K562 (cell line): ENCODE data around the gene SLC30A1. TPM values are rescaled to one million over a fixed set of nuclear protein-coding genes. Genes with fewer than 3 reads are reported as not detected.

Experiments
- ATAC-seq: fragments of 200-7000 bp; cut with Tn5 transposase; 3 replicates; pipeline ENCODE4 v1.9.1; 2020; ENCODE audit warnings: moderate library complexity
- BruUV-seq: library from RNA; stranded (reverse); fragments of 400-500 nt; replicated peaks from 2 replicates; lab custom pipeline; 2021; lab: Mats Ljungman, UMichigan
- CTCF ChIA-PET: fragments of 300-600 bp; formaldehyde crosslinking; extraction: SDS; loops from one replicate; lab custom pipeline; 2021; ENCODE audit warnings: low intra/inter-chr PET ratio; lab: Yijun Ruan, JAX
- POLR2A ChIA-PET: fragments of 300-600, 350-650 bp; sonication (Branson Sonifier 250); formaldehyde crosslinking; extraction: SDS; loops from one replicate; lab custom pipeline; 2021; ENCODE audit warnings: antibody characterized with exemption, inconsistent platforms; lab: Yijun Ruan, JAX
- DNase-seq, 4 experiments: peaks; one replicate each; pipeline versions ENCODE4 v3.0.0 to v3.0.0-alpha.2; 2011 to 2018; ENCODE audit warnings: low spot score in 3 of 4, mixed read lengths in 3 of 4; ENCODE audit errors: extremely low read depth in 1 of 4
- FAIRE-seq: peaks from 2 replicates; lab custom pipeline; 2011; peaks lifted over from hg19 to GRCh38; lab: Jason Lieb, UNC
- H2AFZ ChIP-seq: 2 replicates; pipeline ENCODE4 v1.6.0; 2011; ENCODE audit warnings: low read depth, low read length, control low read depth, inconsistent platforms
- H3K27ac ChIP-seq: fragments of 200-600 bp; 3 replicates; pipeline ENCODE4 v1.8.0; 2011; ENCODE audit warnings: low read depth, mild to moderate bottlenecking, control low read depth, inconsistent platforms, low read length, moderate library complexity, mixed read lengths; ENCODE audit errors: extremely low read depth
- H3K27me3 ChIP-seq, 2 experiments: fragments of 300-600 bp in 1 of 2; 2 replicates in 1 of 2; 3 replicates in 1 of 2; pipeline versions ENCODE4 v1.6.0 to v1.8.0; 2011; ENCODE audit warnings: inconsistent platforms in 2 of 2, low read length in 2 of 2, mild to moderate bottlenecking in 1 of 2, mixed read lengths in 1 of 2, moderate library complexity in 1 of 2; ENCODE audit not compliant: control insufficient read depth in 2 of 2, insufficient read depth in 2 of 2
- H3K36me3 ChIP-seq: fragments of 300-600 bp; 3 replicates; pipeline ENCODE4 v1.8.0; 2011; ENCODE audit warnings: mild to moderate bottlenecking, low read length, inconsistent platforms; ENCODE audit not compliant: control insufficient read depth, insufficient read depth
- H3K4me1 ChIP-seq, 2 experiments: fragments of 200-600 bp in 1 of 2; replicated peaks in 1 of 2; 2 replicates in 1 of 2; 3 replicates in 1 of 2; pipeline versions ENCODE4 v1.5.1 to v1.8.0; 2011; ENCODE audit warnings: inconsistent platforms in 2 of 2, low read length in 2 of 2, mild to moderate bottlenecking in 1 of 2, mixed read lengths in 1 of 2, moderate library complexity in 1 of 2; ENCODE audit not compliant: control insufficient read depth in 2 of 2, insufficient read depth in 2 of 2
- H3K4me2 ChIP-seq: 2 replicates; pipeline ENCODE4 v1.6.1; 2011; ENCODE audit warnings: low read length, control low read depth, inconsistent platforms, mixed read lengths; ENCODE audit not compliant: insufficient read depth
- H3K4me3 ChIP-seq: fragments of 200-600 bp; sonication (generic), shearing (Covaris generic); 2 replicates; pipeline ENCODE4 v1.5.1; 2016; ENCODE audit warnings: control low read depth, inconsistent platforms
- H3K79me2 ChIP-seq: fragments of 200-600 bp; 3 replicates; pipeline ENCODE4 v1.8.0; 2011; ENCODE audit warnings: low read length, inconsistent platforms; ENCODE audit not compliant: control insufficient read depth, insufficient read depth
- H3K9ac ChIP-seq, 2 experiments: 2 replicates each; pipeline versions ENCODE4 v1.6.0 to v1.6.1; 2011; ENCODE audit warnings: low read depth in 2 of 2, low read length in 2 of 2, control low read depth in 1 of 2, inconsistent platforms in 1 of 2, mild to moderate bottlenecking in 1 of 2, mixed read lengths in 1 of 2; ENCODE audit not compliant: insufficient read depth in 1 of 2
- H3K9me1 ChIP-seq: one replicate; pipeline ENCODE4 v1.6.0; 2011; ENCODE audit warnings: inconsistent platforms, mild to moderate bottlenecking, low read length, moderate library complexity; ENCODE audit not compliant: control insufficient read depth, insufficient read depth
- H3K9me3 ChIP-seq: replicated peaks from 2 replicates; pipeline ENCODE4 v1.5.1; 2011; ENCODE audit warnings: low read depth, low read length, inconsistent platforms; ENCODE audit not compliant: control insufficient read depth, insufficient read depth
- H4K20me1 ChIP-seq: replicated peaks from 2 replicates; pipeline ENCODE4 v1.6.1; 2011; ENCODE audit warnings: low read length, inconsistent platforms, mixed read lengths; ENCODE audit not compliant: control insufficient read depth, insufficient read depth
- ESRRB ChIP-seq: fragments of 250-450 bp; sonication (Bioruptor Pico); IDR thresholded peaks from 2 replicates; pipeline ENCODE4 v1.5.0; 2020; ENCODE audit warnings: mild to moderate bottlenecking, moderate library complexity, borderline replicate concordance
- IFI16 ChIP-seq: fragments of 250-450 bp; sonication (Bioruptor Pico); IDR thresholded peaks from 2 replicates; pipeline ENCODE4 v2.1.2; 2022; ENCODE audit warnings: mild to moderate bottlenecking, inconsistent platforms
- KLF1 ChIP-seq: fragments of 450-650 bp; IDR thresholded peaks from 2 replicates; pipeline ENCODE4 v1.6.1; 2016; ENCODE audit warnings: missing genetic modification characterization, missing compliant biosample characterization
- MTA2 ChIP-seq: fragments of 450-650 bp; IDR thresholded peaks from 2 replicates; pipeline ENCODE4 v1.6.1; 2016; ENCODE audit warnings: low read depth
- MTA3 ChIP-seq: fragments of 450-650 bp; formaldehyde crosslinking; IDR thresholded peaks from 2 replicates; pipeline ENCODE4 v1.6.1; 2017; ENCODE audit warnings: mild to moderate bottlenecking, borderline replicate concordance
- NR3C1 ChIP-seq: sonication (generic); formaldehyde crosslinking; IDR thresholded peaks from 2 replicates; pipeline ENCODE4 v1.8.1; 2022; ENCODE audit warnings: missing genetic modification reagents
- PYGO2 ChIP-seq: fragments of 450-650 bp; IDR thresholded peaks from 2 replicates; pipeline ENCODE4 v1.6.1; 2016; ENCODE audit warnings: mild to moderate bottlenecking, missing genetic modification characterization, moderate library complexity, missing compliant biosample characterization
- RAD51 ChIP-seq: fragments of 450-650 bp; IDR thresholded peaks from 2 replicates; pipeline ENCODE4 v1.7.1; 2016; ENCODE audit warnings: low read depth, mild to moderate bottlenecking, borderline replicate concordance
- SAFB ChIP-seq: fragments of 200-400 bp; formaldehyde crosslinking; IDR thresholded peaks from 2 replicates; pipeline ENCODE4 v1.6.1; 2017; ENCODE audit warnings: low read depth, low read length, borderline replicate concordance
- TBL1XR1 ChIP-seq, 2 experiments: IDR thresholded peaks; 2 replicates each; pipeline ENCODE4 v1.6.1; 2012; ENCODE audit warnings: improper control_type of control experiment in 2 of 2, low read length in 2 of 2, mild to moderate bottlenecking in 1 of 2
- U2AF2 ChIP-seq: fragments of 200-400 bp; formaldehyde crosslinking; optimal IDR thresholded peaks from 2 replicates; pipeline ENCODE3; 2017; ENCODE audit warnings: low read depth, mild to moderate bottlenecking, low read length
- ZBTB1 ChIP-seq: sonication (generic); formaldehyde crosslinking; IDR thresholded peaks from 2 replicates; pipeline ENCODE4 v1.8.1; 2023; ENCODE audit warnings: missing genetic modification reagents, low read depth, mild to moderate bottlenecking, borderline replicate concordance
- ZMIZ1 ChIP-seq, 2 experiments: fragments of 150-350 bp in 1 of 2; IDR thresholded peaks; 2 replicates each; pipeline ENCODE4 v1.6.1; 2012 to 2016; ENCODE audit warnings: low read depth in 2 of 2, low read length in 2 of 2, mild to moderate bottlenecking in 1 of 2, moderate library complexity in 1 of 2
- ZNF347 ChIP-seq: fragments of 450-650 bp; formaldehyde crosslinking; IDR thresholded peaks from 2 replicates; pipeline ENCODE4 v1.4.0; 2020; ENCODE audit warnings: low read depth, mild to moderate bottlenecking, moderate library complexity
- ZNF551 ChIP-seq: fragments of 250-450 bp; sonication (Bioruptor Pico); IDR thresholded peaks from 2 replicates; pipeline ENCODE4 v1.5.0; 2021; ENCODE audit warnings: mild to moderate bottlenecking, moderate library complexity
- WGBS: fragments of 100-300 bp; shearing (Covaris generic); methylation state at CpG from one replicate; pipeline ENCODE4 v1.1.6; 2016; ENCODE audit warnings: low coverage, mixed read lengths; ENCODE audit not compliant: insufficient coverage; ENCODE audit errors: missing lambda C conversion rate; 5-methylcytosine and 5-hydroxymethylcytosine counted together
- in situ Hi-C: fragments of 300-500 bp; cut with MboI; formaldehyde crosslinking; loops from 4 replicates; pipeline ENCODE4 v1.15.0; 2018; ENCODE audit warnings: inconsistent platforms, mixed read lengths
- intact Hi-C: fragments of 100-400 bp; cut with micrococcal nuclease; formaldehyde crosslinking; loops from 2 replicates; pipeline ENCODE4 v1.14.2; 2022
- polyA plus RNA-seq, 8 experiments: library from polyadenylated mRNA; depleted of rRNA in 4 of 8; stranded (reverse) in 5 of 8; unstranded in 3 of 8; fragments of >200 nt; fragmentation: Nextera tagmentation in 2 of 8; fragmentation: Illumina TruSeq in 1 of 8; extraction: Ambion mirVana in 2 of 8; extraction: Trizol in 1 of 8; gene quantifications; 2 replicates each; pipeline versions ENCODE4 v1.2.1 to v1.2.3, GENCODE V29; 2011 to 2014; ENCODE audit warnings: inconsistent platforms in 1 of 8, missing spikeins in 1 of 8
- total RNA-seq, 7 experiments: library from RNA; depleted of rRNA in 6 of 7; stranded (reverse); fragments of >200 nt in 6 of 7; fragmentation: Illumina TruSeq in 2 of 7; extraction: Trizol in 2 of 7; gene quantifications; 2 replicates each; pipeline versions ENCODE4 v1.2.1 to v1.2.3, GENCODE V29; 2011 to 2021; ENCODE audit warnings: low replicate concordance in 1 of 7

The SLC30A1 gene
- total and polyA plus RNA-seq, 9 of the 15 experiments (the other 6 are each of a cell fraction or from before 2014, with no cell fraction given): 4.1 to 14.4 (median 6.6) TPM

GRCh38 chr1:211613951-211614350 is 35.0 kb upstream of the SLC30A1 start:
- Histone ChIP-seq H3K4me2 (peak overlapping the region; percentile 43; the same call in 1 of the 2 replicates), H3K9me1 (peaks cover 3% of the 10 kb centered on the region), H4K20me1 (no peaks in the 10 kb centered on the region), H3K4me1 (peaks cover 61 to 63% of the 10 kb centered on the region in 2 experiments), H3K4me3 (no peak overlapping the region), H3K27ac (peak overlapping the region; percentile 96), H3K36me3 (no peaks in the 10 kb centered on the region), H3K79me2 (no peaks in the 10 kb centered on the region), H3K27me3 (no peaks in the 10 kb centered on the region; a peak in 1 of 5 replicates), H3K9ac (peak overlapping the region in 1 of 2 experiments; percentile 63; a peak in 1 of 4 replicates), H2AFZ (peak overlapping the region; percentile 29; the same call in 1 of the 2 replicates), H3K9me3 (no peaks in the 10 kb centered on the region)
- ATAC-seq (peak; percentile 9), DNase-seq (peak in 2 of 4 experiments; percentile 61 to 74), FAIRE-seq (no peak)
- no TSS peak for BruUV-seq
- POLR2A ChIA-PET: interaction anchor here (0.6 to 2.2 kb wide), 11 partner anchors 8 to 90 kb away, joined by 3 to 10 read pairs (median 4); partner anchors contain the start of gene SLC30A1
- in situ Hi-C loops (no loop called here), intact Hi-C loops (loop anchor here (2.0 kb wide), 1 partner anchor 17 kb away; no protein-coding TSS in a partner anchor)
- CTCF ChIA-PET: no interaction called here
- 4% methylated on average over 5 of the region's 5 CpGs for WGBS
- TF ChIP-seq MTA2 (peak; percentile 66), U2AF2 (no peak), KLF1 (tag) (no peak), ZNF347 (CRISPR knock-in tag) (no peak), ZBTB1 (CRISPR knock-in tag) (0 out of 2 replicates have a peak, but pooled peaks have one; percentile 27), ZMIZ1 (IDR thresholded peaks at IDR 0.05; ENCODE audit: low read depth in 2 of 2, low read length in 2 of 2) (no peak; a peak in 1 of 4 replicates), TBL1XR1 (IDR thresholded peaks at IDR 0.05; ENCODE audit: low read length in 2 of 2) (peak in 1 of 2 experiments; percentile 72; a peak in 2 of 4 replicates), MTA3 (no peak), PYGO2 (tag) (0 out of 2 replicates have a peak, but pooled peaks have one; percentile 14), ZNF551 (CRISPR knock-in tag) (no peak), ESRRB (CRISPR knock-in tag) (no peak), IFI16 (CRISPR knock-in tag) (no peak), NR3C1 (CRISPR knock-in tag) (no peak), SAFB (no peak), RAD51 (no peak)
